Vagina (tissue), 2 donors: ENCODE results near the gene GRIN3A. TPM values are rescaled to one million over a fixed set of nuclear protein-coding genes. Genes with fewer than 3 reads are reported as not detected.

ENCODE experiments used
- DNase-seq, 2 donors: peaks; one replicate each; pipeline ENCODE4 v3.0.0-alpha.2; 2017; ENCODE audit errors: extremely low spot score in 2 of 2
- H3K27ac ChIP-seq: fragments of 200-600 bp; sonication (generic); one replicate; pipeline ENCODE4 v1.5.1; 2019
- H3K27me3 ChIP-seq: fragments of 200-600 bp; sonication (generic); one replicate; pipeline ENCODE4 v1.5.1; 2019
- H3K36me3 ChIP-seq, 2 donors: fragments of 200-600 bp; sonication (generic); one replicate each; pipeline ENCODE4 v1.5.1; 2017 to 2019
- H3K4me1 ChIP-seq: fragments of 200-600 bp; sonication (generic); one replicate; pipeline ENCODE4 v1.5.1; 2019
- H3K4me3 ChIP-seq, 2 donors: fragments of 200-600 bp; sonication (generic); 1 replicate in 1 of 2; 2 replicates in 1 of 2; pipeline ENCODE4 v1.5.1; 2016 to 2019
- H3K9me3 ChIP-seq: fragments of 200-600 bp; sonication (generic); one replicate; pipeline ENCODE4 v1.5.1; 2019
- POLR2A ChIP-seq, 2 donors: fragments of 450-650 bp; IDR thresholded peaks; one replicate each; pipeline ENCODE4 v1.6.1; 2017; ENCODE audit warnings: antibody characterized with exemption in 2 of 2, mild to moderate bottlenecking in 2 of 2, moderate library complexity in 2 of 2
- POLR2AphosphoS5 ChIP-seq, 2 donors: sonication (generic); formaldehyde crosslinking; IDR thresholded peaks; one replicate each; pipeline ENCODE4 v1.9.0; 2017; ENCODE audit warnings: antibody characterized with exemption in 2 of 2, mild to moderate bottlenecking in 2 of 2, low read depth in 1 of 2; ENCODE audit not compliant: insufficient read depth in 1 of 2
- intact Hi-C: fragments of 100-400 bp; cut with DNase I; formaldehyde crosslinking; loops from one replicate; pipeline ENCODE4 v1.15.1; 2023
- total RNA-seq: library from RNA; depleted of rRNA; stranded (reverse); fragments of >200 nt; gene quantifications from one replicate; pipeline ENCODE4 v1.2.3, GENCODE V29; 2016
- TF ChIP-seq, protein P1 (sequence below), 3 experiments: fragments of 450-650 bp in 2 of 3; fragments of 200-600 bp in 1 of 3; sonication (generic) in 1 of 3; IDR thresholded peaks; one replicate each; pipeline ENCODE4 v1.5.1; 2017 to 2019; ENCODE audit warnings: antibody characterized with exemption in 3 of 3, mild to moderate bottlenecking in 2 of 3, moderate library complexity in 2 of 3

The GRIN3A gene
- 1.5 TPM for total RNA-seq

DNA sequence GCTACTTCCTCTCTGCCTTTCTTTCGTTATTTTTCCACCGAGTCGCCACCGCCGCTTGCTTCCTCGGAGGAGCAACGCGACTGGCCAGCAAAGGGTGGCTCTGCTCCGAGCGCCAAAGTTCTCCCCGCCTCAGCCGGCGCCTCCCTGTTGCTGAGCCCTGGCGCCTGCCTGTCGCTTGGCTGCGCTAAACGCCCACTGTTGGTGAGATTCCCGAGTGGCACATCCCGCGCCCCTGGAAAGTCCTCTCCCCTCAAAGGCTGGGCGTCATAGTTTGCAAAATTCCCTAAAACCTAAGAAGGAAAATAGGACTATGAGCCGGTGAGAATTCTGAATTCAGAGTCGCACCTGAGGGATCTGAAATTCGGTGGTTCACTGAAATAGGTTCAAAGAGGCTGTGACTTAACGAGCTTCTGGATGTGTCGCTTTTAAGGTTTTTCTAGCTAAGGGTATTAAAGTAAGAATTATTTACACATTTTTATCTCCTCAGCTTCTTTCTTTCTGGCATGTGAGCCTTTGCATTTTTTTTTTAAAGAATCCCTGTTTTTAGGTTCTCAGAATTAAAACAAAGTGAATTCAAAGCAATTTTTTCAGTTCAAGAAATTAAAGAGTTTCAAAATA lies at the start of gene GRIN3A:
Gene GRIN3A (minus strand): TSS at position 82 of the 618 bp plus-strand sequence. CDS start 668 bp downstream, outside the sequence.
- Histone ChIP-seq H3K4me1 (peaks cover 13% of the 10 kb centered on the region), H3K27me3 (no peaks in the 10 kb centered on the region), H3K27ac (no peak within 1 kb of the TSS), H3K36me3 (no peaks in the 10 kb centered on the region), H3K4me3 (peak within 1 kb of the TSS; percentile 29 to 44), H3K9me3 (no peaks in the 10 kb centered on the region)
- intact Hi-C loops, result no loop called here
- TF ChIP-seq POLR2AphosphoS5 (IDR thresholded peaks at IDR 0.05; ENCODE audit: insufficient read depth in 1 of 2, low read depth in 1 of 2) (no peak), POLR2A (IDR thresholded peaks at IDR 0.05) (no peak)
- no peak for DNase-seq

- Histone ChIP-seq H3K27ac (no peak overlapping the region), H3K36me3 (no peaks in the 10 kb centered on the region), H3K4me3 (no peak overlapping the region), H3K9me3 (no peaks in the 10 kb centered on the region), H3K4me1 (no peaks in the 10 kb centered on the region), H3K27me3 (no peaks in the 10 kb centered on the region)
- TF ChIP-seq POLR2AphosphoS5 (IDR thresholded peaks at IDR 0.05; ENCODE audit: insufficient read depth in 1 of 2, low read depth in 1 of 2) (no peak), POLR2A (IDR thresholded peaks at IDR 0.05) (no peak)
- TF ChIP-seq, protein P1, sequence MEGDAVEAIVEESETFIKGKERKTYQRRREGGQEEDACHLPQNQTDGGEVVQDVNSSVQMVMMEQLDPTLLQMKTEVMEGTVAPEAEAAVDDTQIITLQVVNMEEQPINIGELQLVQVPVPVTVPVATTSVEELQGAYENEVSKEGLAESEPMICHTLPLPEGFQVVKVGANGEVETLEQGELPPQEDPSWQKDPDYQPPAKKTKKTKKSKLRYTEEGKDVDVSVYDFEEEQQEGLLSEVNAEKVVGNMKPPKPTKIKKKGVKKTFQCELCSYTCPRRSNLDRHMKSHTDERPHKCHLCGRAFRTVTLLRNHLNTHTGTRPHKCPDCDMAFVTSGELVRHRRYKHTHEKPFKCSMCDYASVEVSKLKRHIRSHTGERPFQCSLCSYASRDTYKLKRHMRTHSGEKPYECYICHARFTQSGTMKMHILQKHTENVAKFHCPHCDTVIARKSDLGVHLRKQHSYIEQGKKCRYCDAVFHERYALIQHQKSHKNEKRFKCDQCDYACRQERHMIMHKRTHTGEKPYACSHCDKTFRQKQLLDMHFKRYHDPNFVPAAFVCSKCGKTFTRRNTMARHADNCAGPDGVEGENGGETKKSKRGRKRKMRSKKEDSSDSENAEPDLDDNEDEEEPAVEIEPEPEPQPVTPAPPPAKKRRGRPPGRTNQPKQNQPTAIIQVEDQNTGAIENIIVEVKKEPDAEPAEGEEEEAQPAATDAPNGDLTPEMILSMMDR (IDR thresholded peaks at IDR 0.05), result no peak
- intact Hi-C loops, result no loop called here
- DNase-seq, result no peak
Measured at GRCh38 chr9:101787891-101788290, 49.4 kb upstream of the GRIN3A start.

GRCh38 chr9:101778332-101778731 lies 39.9 kb upstream of the GRIN3A start:
- Histone ChIP-seq H3K9me3 (no peaks in the 10 kb centered on the region), H3K27me3 (no peaks in the 10 kb centered on the region), H3K4me1 (no peaks in the 10 kb centered on the region), H3K27ac (no peak overlapping the region), H3K4me3 (no peak overlapping the region), H3K36me3 (no peaks in the 10 kb centered on the region)
- no peak for DNase-seq
- intact Hi-C loops, result no loop called here
- no peak for TF ChIP-seq POLR2AphosphoS5 (IDR thresholded peaks at IDR 0.05; ENCODE audit: insufficient read depth in 1 of 2, low read depth in 1 of 2)
- TF ChIP-seq POLR2A (IDR thresholded peaks at IDR 0.05), result no peak
- TF ChIP-seq, protein P1 (IDR thresholded peaks at IDR 0.05), result no peak

- intact Hi-C loops, result no loop called here
- TF ChIP-seq POLR2AphosphoS5 (IDR thresholded peaks at IDR 0.05; ENCODE audit: insufficient read depth in 1 of 2, low read depth in 1 of 2), result no peak
- TF ChIP-seq, protein P1 (IDR thresholded peaks at IDR 0.05), result no peak
- TF ChIP-seq POLR2A (IDR thresholded peaks at IDR 0.05), result no peak
- H3K36me3 ChIP-seq, result no peaks in the 10 kb centered on the region
- no peaks in the 10 kb centered on the region for H3K4me1 ChIP-seq
- no peak overlapping the region for H3K27ac ChIP-seq
- H3K27me3 ChIP-seq, result no peaks in the 10 kb centered on the region
- H3K4me3 ChIP-seq, result no peak overlapping the region
- DNase-seq, result no peak
- no peaks in the 10 kb centered on the region for H3K9me3 ChIP-seq
Measured at GRCh38 chr9:101764472-101764871, 26.0 kb upstream of the GRIN3A start.

- TF ChIP-seq POLR2AphosphoS5 (IDR thresholded peaks at IDR 0.05; ENCODE audit: insufficient read depth in 1 of 2, low read depth in 1 of 2) (no peak), POLR2A (IDR thresholded peaks at IDR 0.05) (no peak)
- TF ChIP-seq, protein P1 (IDR thresholded peaks at IDR 0.05), result no peak
- no peak for DNase-seq
- Histone ChIP-seq H3K27ac (no peak overlapping the region), H3K27me3 (no peaks in the 10 kb centered on the region), H3K4me1 (no peaks in the 10 kb centered on the region), H3K9me3 (no peaks in the 10 kb centered on the region), H3K36me3 (no peaks in the 10 kb centered on the region), H3K4me3 (no peak overlapping the region)
- intact Hi-C loops, result no loop called here
Measured at GRCh38 chr9:101758304-101758930, 20.0 kb upstream of the GRIN3A start.
